ENCODE results near the gene LIFR. TPM values are rescaled to one million over a fixed set of nuclear protein-coding genes. Genes with fewer than 3 reads are reported as not detected.

The LIFR gene
- total RNA-seq, 1 donor from 2014 or later = 33.4 TPM

- no peak overlapping the region for H3K4me3 Mint-ChIP-seq (ENCODE audit: low read depth)
- no peak overlapping the region for H3K27ac Mint-ChIP-seq
- no peak for TF ChIP-seq CTCF (IDR thresholded peaks at IDR 0.05; ENCODE audit: unreplicated experiment)
- no peak for DNase-seq (ENCODE audit: low spot score, unreplicated experiment)
- no peaks in the 10 kb centered on the region for H3K36me3 Mint-ChIP-seq (ENCODE audit: insufficient read depth)
- H3K27me3 Mint-ChIP-seq = peaks cover 11% of the 10 kb centered on the region
- peaks cover 1% of the 10 kb centered on the region for H3K4me1 Mint-ChIP-seq (ENCODE audit: low read depth)
- H3K9me3 Mint-ChIP-seq (ENCODE audit: low read depth) = no peaks in the 10 kb centered on the region
These were observed 105.8 kb downstream of the LIFR start for GRCh38 chr5:38450627-38451026.

- H3K27ac Mint-ChIP-seq = no peak overlapping the region
- H3K9me3 Mint-ChIP-seq (ENCODE audit: low read depth) = no peaks in the 10 kb centered on the region
- H3K4me1 Mint-ChIP-seq (ENCODE audit: low read depth) = peaks cover 1% of the 10 kb centered on the region
- no peak overlapping the region for H3K4me3 Mint-ChIP-seq (ENCODE audit: low read depth)
- H3K27me3 Mint-ChIP-seq = peaks cover 8% of the 10 kb centered on the region
- no peaks in the 10 kb centered on the region for H3K36me3 Mint-ChIP-seq (ENCODE audit: insufficient read depth)
- no peak for TF ChIP-seq CTCF (IDR thresholded peaks at IDR 0.05; ENCODE audit: unreplicated experiment)
- DNase-seq (ENCODE audit: low spot score, unreplicated experiment) = no peak
These were observed 107.7 kb downstream of the LIFR start for GRCh38 chr5:38448568-38449350.

- Mint-ChIP-seq H3K4me3 (ENCODE audit: low read depth) (no peak overlapping the region), H3K36me3 (ENCODE audit: insufficient read depth) (no peaks in the 10 kb centered on the region), H3K27ac (no peak overlapping the region), H3K9me3 (ENCODE audit: low read depth) (no peaks in the 10 kb centered on the region), H3K27me3 (peaks cover 8% of the 10 kb centered on the region), H3K4me1 (ENCODE audit: low read depth) (peaks cover 1% of the 10 kb centered on the region)
- no peak for TF ChIP-seq CTCF (IDR thresholded peaks at IDR 0.05; ENCODE audit: unreplicated experiment)
- no peak for DNase-seq (ENCODE audit: low spot score, unreplicated experiment)
These were observed 108.7 kb downstream of the LIFR start for GRCh38 chr5:38447786-38448185.

- no peak for TF ChIP-seq CTCF (IDR thresholded peaks at IDR 0.05; ENCODE audit: unreplicated experiment)
- Mint-ChIP-seq H3K27me3 (peaks cover 8% of the 10 kb centered on the region), H3K9me3 (ENCODE audit: low read depth) (no peaks in the 10 kb centered on the region), H3K4me1 (ENCODE audit: low read depth) (peaks cover 1% of the 10 kb centered on the region), H3K36me3 (ENCODE audit: insufficient read depth) (no peaks in the 10 kb centered on the region), H3K27ac (no peak overlapping the region), H3K4me3 (ENCODE audit: low read depth) (no peak overlapping the region)
- DNase-seq (ENCODE audit: low spot score, unreplicated experiment) = no peak
These were observed 109.4 kb downstream of the LIFR start for GRCh38 chr5:38447056-38447455.

- DNase-seq (ENCODE audit: low spot score, unreplicated experiment) = no peak
- Mint-ChIP-seq H3K9me3 (ENCODE audit: low read depth) (no peaks in the 10 kb centered on the region), H3K27ac (peak overlapping the region; percentile 22), H3K4me1 (ENCODE audit: low read depth) (peaks cover 1% of the 10 kb centered on the region), H3K27me3 (peaks cover 8% of the 10 kb centered on the region), H3K36me3 (ENCODE audit: insufficient read depth) (no peaks in the 10 kb centered on the region), H3K4me3 (ENCODE audit: low read depth) (no peak overlapping the region)
- no peak for TF ChIP-seq CTCF (IDR thresholded peaks at IDR 0.05; ENCODE audit: unreplicated experiment)
These were observed 110.4 kb downstream of the LIFR start for GRCh38 chr5:38446029-38446522.
